Epidermal melanocyte (primary cell): ENCODE data around the gene ALG12.

Experiments used
- DNase-seq: peaks from one replicate; pipeline ENCODE4 v3.0.0; 2011; ENCODE audit warnings: low spot score; ENCODE audit not compliant: insufficient read length

The ALG12 gene

GRCh38 chr22:49930596-49931412, 12.6 kb upstream of the ALG12 start:
- no peak for DNase-seq

DNA sequence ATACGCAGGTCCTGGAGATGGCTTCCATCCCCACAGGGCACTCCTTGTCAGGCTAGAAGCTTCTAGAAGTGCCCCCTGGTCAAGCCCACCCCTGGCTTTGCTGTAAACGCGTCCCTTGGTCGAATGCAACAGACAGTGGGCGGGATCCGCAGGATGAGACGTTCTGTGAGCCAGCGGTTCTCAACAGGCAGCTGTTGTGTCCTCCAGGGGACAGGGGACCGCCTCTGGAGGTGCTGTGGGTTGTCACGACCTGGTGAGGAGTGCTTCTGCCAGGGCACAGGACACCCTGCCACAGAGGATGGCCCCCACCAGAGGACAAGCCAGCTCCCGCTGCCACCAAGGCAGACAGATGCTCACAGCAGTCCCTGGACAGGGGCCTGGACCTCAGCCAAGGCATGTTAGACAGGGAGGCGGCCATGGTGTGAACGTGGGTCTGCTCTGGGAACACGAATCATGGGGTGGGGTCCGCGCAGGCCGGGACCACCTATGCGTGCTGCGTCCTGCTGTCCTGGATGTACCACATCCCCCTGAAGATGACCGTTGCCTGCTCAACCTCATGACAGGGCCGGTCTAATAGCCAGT, 11.8 kb upstream of the ALG12 start:
- DNase-seq: no peak

GRCh38 chr22:49929211-49929979, 11.2 kb upstream of the ALG12 start:
- DNase-seq: peak; percentile 75

GRCh38 chr22:49928555-49929210, 10.4 kb upstream of the ALG12 start:
- DNase-seq: no peak

- DNase-seq: no peak
Measured at GRCh38 chr22:49928185-49928495, 9.9 kb upstream of the ALG12 start.

- DNase-seq: no peak
Measured at GRCh38 chr22:49927483-49928184, 9.4 kb upstream of the ALG12 start.

GRCh38 chr22:49926916-49927315, 8.7 kb upstream of the ALG12 start:
- DNase-seq: no peak

- DNase-seq: no peak
Measured at GRCh38 chr22:49925525-49926128, 7.4 kb upstream of the ALG12 start.

DNA sequence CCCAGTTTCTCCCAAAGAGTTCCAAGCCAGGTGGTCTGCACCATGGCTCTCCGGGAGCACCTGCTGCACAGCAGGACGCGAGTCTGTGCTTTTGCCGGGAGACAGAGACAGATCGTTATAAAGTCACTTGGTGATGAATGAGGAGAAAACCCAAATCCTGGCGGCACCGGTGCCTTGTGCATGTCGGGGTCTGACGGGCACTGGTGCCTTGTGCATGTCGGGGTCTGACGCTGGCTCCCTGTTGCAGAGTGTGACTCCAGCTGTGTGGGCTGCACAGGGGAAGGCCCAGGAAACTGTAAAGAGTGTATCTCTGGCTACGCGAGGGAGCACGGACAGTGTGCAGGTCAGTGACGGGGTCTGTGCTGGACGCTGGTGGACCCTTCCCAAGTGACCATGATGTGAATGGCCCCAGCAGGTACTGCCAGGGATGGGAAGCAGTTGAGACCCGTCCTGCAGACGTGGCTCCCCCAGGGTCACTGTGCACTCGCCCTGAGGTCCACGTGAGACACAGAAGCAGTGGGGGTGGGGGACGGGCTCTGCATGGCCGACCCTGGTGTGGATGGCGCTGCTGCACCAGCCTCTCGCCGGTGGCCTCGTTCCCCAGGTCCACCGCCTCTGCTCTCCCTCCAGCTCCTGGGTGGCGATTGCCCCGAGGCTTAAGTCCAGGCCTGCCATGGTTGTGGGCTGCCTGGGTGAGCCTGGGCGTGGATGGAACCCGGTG, 6.0 kb upstream of the ALG12 start:
- no peak for DNase-seq

GRCh38 chr22:49923445-49923844, 5.2 kb upstream of the ALG12 start:
- no peak for DNase-seq

- no peak for DNase-seq
Measured at GRCh38 chr22:49922926-49923325, 4.7 kb upstream of the ALG12 start.

DNA sequence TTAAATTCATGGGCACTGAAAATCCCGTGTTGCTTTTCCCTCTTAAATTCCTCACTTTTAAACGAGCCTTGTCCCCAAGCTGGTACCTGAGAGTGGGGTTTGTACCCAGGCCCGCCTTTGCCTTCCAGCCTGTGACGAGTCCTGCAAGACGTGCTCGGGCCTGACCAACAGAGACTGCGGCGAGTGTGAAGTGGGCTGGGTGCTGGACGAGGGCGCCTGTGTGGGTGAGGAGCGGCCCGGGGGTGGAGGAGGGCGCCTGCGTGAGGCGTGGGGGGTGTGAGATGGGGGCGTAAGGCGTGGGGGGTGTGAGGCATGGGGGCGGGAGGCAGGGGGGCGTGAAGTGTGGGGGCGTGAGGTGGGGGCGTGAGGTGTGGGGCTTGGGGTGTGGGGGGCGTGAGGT, 4.2 kb upstream of the ALG12 start:
- DNase-seq: no peak

DNA sequence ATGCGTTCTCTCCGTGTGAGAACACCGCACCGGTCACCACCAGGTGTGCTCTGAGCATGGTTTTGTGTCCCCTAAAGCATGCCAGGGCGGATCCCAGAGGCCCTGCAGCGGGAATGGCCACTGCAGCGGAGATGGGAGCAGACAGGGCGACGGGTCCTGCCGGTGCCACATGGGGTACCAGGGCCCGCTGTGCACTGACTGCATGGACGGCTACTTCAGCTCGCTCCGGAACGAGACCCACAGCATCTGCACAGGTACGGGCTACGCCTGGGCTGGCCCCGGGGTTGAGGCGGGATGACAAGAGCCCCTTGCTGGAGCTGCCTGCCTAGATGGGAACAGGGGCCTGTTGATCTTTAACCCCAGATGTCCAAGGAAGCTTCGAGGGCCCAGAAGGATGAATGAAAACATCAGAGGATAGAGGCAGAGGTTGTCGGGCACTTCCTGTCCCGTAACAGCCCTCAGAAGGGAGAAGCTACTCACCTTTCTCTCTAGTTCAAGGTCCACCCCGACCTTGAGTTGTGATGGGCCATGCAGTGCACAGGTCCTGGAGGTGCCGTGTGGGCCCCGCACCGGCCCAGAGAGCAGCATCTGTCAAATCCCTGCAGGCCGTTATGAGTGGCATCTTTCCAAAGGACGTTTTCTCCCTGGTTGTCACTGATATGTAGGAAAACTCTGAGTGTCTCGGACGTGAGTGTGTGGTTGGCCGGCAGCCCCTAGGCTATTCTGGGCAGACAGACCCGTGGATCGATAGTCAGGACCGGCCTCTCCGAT, 3.5 kb upstream of the ALG12 start:
- DNase-seq: no peak

DNA sequence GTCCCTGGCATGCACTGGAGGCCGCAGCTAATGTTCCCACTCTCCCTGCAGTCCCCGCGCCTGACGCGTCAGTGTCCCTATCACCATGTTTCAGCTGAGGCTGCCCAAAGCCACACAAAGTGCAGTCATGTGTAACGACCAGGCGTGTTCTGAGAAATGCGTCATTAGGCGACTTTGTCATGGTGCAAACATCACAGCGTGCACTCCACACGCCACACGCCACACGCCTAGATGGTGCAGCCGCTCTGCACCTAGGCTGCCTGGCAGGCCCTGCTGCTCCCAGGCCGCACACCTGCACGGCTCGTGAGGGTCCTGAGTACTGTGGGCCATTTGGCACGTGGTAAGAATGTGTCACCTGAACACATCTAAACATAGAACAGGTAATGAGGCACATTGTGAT, 2.6 kb upstream of the ALG12 start:
- DNase-seq: no peak

- no peak for DNase-seq
Measured at GRCh38 chr22:49918911-49919881, 958 bp upstream of the ALG12 start.

GRCh38 chr22:49916831-49917230, 1.4 kb downstream of the ALG12 start:
- DNase-seq: no peak

DNA sequence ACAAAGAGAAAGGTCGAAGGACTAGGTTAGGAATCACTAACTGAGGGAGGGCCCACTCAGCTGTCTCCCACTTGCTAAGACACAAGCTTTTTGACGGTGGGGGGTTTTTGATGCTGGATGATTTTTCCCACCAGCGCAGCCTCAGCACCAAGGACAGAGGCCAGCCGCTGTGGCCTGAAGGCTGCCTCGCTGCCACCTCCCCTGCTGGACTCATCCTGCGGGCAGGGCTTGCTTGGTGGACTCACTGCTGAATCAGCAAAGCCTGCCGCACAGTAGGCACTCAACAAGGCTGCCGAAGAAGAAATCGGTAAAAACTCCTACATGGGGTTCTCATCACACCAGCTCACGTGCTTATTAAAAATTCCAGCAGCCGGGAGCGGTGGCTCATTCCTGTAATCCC, 2.6 kb downstream of the ALG12 start:
- no peak for DNase-seq

DNA sequence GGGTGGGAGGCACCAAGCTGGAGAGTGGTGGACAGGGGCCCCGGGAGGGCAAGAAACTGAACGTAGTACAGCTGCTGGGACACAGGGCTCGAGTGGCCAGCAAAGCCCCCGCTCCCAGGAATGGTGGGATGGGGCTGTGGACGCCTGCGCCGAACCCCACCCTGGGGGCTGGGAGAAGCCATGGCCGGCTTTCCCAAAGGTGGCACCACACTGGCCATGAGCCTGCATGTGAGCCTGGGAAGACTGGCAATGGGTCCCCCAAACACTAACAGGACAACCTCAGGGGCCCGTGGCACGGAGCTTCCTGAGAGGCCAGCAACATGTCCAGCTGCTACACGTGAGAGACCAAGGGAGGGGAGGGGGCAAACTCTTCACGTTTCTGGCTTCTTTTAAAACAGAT, 4.0 kb downstream of the ALG12 start:
- DNase-seq: no peak
